GM12874 (cell line): Measurements from ENCODE around the gene NDUFA12.

ENCODE experiments used
- TF ChIP-seq, protein P1 (sequence below): IDR thresholded peaks from 2 replicates; pipeline ENCODE4 v1.5.1; 2011; ENCODE audit warnings: low read depth, mild to moderate bottlenecking, control low read depth, low read length, moderate library complexity; ENCODE audit not compliant: insufficient read depth

Gene NDUFA12

DNA sequence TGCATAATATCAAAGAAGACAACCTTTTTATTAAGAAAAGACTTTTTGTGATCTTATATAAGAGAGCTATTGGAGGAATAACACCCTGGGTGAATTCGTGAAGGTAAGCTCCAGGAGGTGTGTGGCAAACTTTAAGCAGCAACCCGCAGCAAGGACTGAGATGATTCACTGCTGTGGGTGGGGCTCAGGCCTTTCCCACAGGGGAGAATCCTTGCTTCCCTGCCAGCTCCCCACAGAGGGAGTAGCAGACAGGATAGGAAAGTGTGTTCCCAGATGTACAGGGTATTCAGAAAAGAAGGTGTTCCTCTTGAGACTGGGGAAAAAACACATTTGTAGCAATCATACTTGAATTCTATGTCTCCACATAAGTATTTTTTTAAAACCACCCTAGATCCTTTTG is 9.2 kb downstream of the NDUFA12 start:
- TF ChIP-seq, protein P1, sequence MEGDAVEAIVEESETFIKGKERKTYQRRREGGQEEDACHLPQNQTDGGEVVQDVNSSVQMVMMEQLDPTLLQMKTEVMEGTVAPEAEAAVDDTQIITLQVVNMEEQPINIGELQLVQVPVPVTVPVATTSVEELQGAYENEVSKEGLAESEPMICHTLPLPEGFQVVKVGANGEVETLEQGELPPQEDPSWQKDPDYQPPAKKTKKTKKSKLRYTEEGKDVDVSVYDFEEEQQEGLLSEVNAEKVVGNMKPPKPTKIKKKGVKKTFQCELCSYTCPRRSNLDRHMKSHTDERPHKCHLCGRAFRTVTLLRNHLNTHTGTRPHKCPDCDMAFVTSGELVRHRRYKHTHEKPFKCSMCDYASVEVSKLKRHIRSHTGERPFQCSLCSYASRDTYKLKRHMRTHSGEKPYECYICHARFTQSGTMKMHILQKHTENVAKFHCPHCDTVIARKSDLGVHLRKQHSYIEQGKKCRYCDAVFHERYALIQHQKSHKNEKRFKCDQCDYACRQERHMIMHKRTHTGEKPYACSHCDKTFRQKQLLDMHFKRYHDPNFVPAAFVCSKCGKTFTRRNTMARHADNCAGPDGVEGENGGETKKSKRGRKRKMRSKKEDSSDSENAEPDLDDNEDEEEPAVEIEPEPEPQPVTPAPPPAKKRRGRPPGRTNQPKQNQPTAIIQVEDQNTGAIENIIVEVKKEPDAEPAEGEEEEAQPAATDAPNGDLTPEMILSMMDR, result no peak

DNA sequence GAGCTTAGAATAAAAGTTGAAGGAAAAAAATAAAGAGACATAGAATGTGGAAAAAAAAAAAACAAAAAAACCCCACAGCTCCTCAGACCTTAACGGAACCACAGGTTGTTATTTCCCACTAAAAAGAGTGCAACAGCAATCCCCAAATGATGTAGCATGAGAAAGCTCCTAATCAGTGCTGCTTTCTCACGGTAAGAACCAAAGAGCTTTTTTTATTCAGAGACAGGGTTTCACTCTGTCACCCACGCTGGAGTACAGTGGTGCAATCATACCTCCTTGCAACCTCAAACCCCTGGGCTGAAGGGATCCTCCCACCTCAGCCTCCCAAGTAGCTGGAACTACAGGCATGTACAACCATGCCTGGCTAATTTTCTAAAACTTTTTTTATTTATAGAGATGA is 13.3 kb downstream of the NDUFA12 start:
- TF ChIP-seq, protein P1, result no peak

DNA sequence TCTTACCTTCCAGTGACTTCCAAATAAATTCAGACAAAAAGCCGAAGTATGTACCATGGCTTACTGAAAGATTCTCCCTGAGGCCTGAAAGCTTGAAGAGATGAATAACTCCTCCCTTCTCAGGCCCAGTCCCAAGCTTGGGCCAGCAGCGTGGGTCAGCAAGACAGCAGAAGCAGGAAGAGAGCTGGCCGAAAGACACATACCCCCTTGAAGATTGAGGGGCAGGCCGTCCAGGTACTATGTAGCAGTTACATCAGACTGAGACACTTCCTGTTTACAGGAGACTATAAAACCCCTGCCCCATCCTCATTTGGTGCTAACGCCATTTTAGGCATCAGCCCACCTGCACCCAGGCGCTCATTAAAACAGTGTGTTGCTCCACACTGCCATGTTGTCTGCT is 15.0 kb downstream of the NDUFA12 start:
- TF ChIP-seq, protein P1, result no peak

DNA sequence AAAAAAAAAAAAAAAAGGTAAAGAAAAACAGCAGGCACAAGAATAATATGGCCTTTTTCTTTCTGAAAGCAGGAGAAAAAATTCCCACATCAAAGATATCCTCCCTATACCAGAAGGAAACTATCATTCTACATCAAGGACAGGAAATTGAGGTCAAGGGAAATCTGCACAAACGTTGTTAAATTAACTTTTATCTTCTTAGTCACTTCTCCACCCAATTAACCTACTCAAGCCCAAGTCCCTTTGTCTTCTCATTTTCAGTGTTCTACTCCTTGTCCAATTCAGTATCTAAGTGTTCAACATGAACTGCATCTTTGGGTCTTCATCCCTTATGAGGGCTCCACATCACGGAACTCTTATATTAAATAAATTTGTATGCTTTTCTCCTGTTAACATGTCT is 15.7 kb downstream of the NDUFA12 start:
- TF ChIP-seq, protein P1, result no peak

DNA sequence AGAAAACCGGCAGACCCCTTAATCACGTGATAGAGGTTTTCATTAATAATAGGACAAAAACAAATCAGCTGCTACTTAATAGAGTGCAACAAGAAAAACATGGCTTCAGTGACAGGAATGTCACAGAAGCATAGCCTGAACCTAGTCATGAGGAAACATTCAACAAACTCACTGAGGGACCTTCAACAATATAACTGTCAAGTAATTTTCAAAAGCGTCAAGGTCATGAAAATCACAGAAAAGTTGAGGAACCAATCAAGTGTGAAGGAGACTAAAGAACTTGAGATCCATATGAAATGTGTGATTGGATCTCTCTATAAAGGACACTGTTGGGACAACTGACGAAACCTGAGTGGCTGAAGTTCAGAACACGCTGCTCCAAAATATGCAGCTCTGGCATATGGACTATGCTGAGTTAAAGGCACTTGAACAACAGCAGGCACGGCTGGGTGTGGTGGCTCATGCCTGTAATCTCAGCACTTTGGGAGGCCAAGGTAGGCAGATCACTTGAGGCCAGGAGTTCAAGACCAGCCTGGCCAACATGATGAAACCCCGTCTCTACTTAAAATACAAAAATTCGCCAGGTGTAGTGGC is 16.3 kb downstream of the NDUFA12 start:
- TF ChIP-seq, protein P1, result no peak

DNA sequence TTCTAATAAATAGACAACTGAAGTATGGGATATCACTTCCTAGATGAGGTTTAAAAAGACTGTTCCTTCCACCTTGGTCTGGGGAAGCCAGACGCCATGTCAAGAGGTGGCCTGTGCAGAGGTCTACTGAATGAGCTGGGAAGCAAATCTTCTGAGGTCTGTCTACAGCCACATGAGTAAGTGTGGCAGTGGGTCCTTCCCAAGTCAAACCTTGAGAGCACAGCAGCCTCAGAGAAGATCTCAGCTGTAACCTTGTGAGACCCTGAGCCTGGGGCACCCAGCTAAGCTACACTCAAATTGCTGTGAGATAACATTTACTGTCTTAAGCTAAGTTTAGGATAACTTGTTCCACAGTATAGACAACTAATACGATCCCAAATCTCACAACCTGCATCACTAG is 20.2 kb downstream of the NDUFA12 start:
- TF ChIP-seq, protein P1, result no peak

DNA sequence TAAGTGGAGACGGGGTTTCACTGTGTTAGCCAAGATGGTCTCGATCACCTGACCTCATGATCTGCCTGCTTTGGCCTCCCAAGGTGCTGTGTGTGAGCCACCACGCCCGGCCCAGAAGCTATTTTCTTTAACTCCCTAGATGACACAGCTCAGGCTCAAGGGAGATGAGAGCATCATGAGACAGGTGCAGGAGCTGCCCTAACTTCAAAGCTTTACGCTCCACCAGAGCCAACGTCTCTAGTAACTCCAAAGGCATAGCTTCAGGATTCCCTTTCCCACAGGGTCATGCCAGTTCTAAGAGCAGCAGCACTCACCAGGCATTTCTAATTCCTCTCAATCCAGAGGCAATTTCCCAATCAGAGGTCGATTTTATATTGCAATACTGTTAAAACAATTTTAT is 21.0 kb downstream of the NDUFA12 start:
- TF ChIP-seq, protein P1, result no peak
